Thyroid gland (tissue), 4 donors: ENCODE results near the gene ESM1.

Source experiments
- POLR2A ChIP-seq, 2 donors: fragments of 450-650 bp; IDR thresholded peaks; one replicate each; pipeline ENCODE4 v1.6.1; 2017; ENCODE audit warnings: antibody characterized with exemption in 2 of 2, mild to moderate bottlenecking in 2 of 2, moderate library complexity in 1 of 2
- TF ChIP-seq, protein P1 (sequence below), 6 experiments: fragments of 200-600 bp in 3 of 6; fragments of 450-650 bp in 3 of 6; sonication (generic) in 3 of 6; IDR thresholded peaks; one replicate each; pipeline ENCODE4 v1.5.1; 2016 to 2019; ENCODE audit warnings: antibody characterized with exemption in 6 of 6, mild to moderate bottlenecking in 2 of 6, inconsistent platforms in 1 of 6, moderate library complexity in 1 of 6

GRCh38 chr5:54988218-54988617 is 2.8 kb upstream of the ESM1 start:
- TF ChIP-seq, protein P1, sequence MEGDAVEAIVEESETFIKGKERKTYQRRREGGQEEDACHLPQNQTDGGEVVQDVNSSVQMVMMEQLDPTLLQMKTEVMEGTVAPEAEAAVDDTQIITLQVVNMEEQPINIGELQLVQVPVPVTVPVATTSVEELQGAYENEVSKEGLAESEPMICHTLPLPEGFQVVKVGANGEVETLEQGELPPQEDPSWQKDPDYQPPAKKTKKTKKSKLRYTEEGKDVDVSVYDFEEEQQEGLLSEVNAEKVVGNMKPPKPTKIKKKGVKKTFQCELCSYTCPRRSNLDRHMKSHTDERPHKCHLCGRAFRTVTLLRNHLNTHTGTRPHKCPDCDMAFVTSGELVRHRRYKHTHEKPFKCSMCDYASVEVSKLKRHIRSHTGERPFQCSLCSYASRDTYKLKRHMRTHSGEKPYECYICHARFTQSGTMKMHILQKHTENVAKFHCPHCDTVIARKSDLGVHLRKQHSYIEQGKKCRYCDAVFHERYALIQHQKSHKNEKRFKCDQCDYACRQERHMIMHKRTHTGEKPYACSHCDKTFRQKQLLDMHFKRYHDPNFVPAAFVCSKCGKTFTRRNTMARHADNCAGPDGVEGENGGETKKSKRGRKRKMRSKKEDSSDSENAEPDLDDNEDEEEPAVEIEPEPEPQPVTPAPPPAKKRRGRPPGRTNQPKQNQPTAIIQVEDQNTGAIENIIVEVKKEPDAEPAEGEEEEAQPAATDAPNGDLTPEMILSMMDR (IDR thresholded peaks at IDR 0.05) = no peak
- no peak for TF ChIP-seq POLR2A (IDR thresholded peaks at IDR 0.05)
